ENCODE results near the gene HPCAL1.

The HPCAL1 gene

GRCh38 chr2:10352972-10353371 is 50.3 kb downstream of the HPCAL1 start:
- DNase-seq (ENCODE audit: low read depth in 1 of 2, low spot score in 1 of 2): no peak

GRCh38 chr2:10353931-10354330 is 51.2 kb downstream of the HPCAL1 start:
- no peak for DNase-seq (ENCODE audit: low read depth in 1 of 2, low spot score in 1 of 2)

GRCh38 chr2:10354399-10354798 is 51.7 kb downstream of the HPCAL1 start:
- no peak for DNase-seq (ENCODE audit: low read depth in 1 of 2, low spot score in 1 of 2)

- DNase-seq (ENCODE audit: low read depth in 1 of 2, low spot score in 1 of 2): no peak
These were observed 53.1 kb downstream of the HPCAL1 start for GRCh38 chr2:10355471-10356438.

GRCh38 chr2:10356439-10356811 is 53.7 kb downstream of the HPCAL1 start:
- DNase-seq (ENCODE audit: low read depth in 1 of 2, low spot score in 1 of 2): no peak

- no peak for DNase-seq (ENCODE audit: low read depth in 1 of 2, low spot score in 1 of 2)
These were observed 54.8 kb downstream of the HPCAL1 start for GRCh38 chr2:10357193-10358169.

- DNase-seq (ENCODE audit: low read depth in 1 of 2, low spot score in 1 of 2): no peak
These were observed 56.5 kb downstream of the HPCAL1 start for GRCh38 chr2:10359246-10359645.

- no peak for DNase-seq (ENCODE audit: low read depth in 1 of 2, low spot score in 1 of 2)
These were observed 57.1 kb downstream of the HPCAL1 start for GRCh38 chr2:10359731-10360329.

GRCh38 chr2:10360460-10360849 is 57.8 kb downstream of the HPCAL1 start:
- DNase-seq (ENCODE audit: low read depth in 1 of 2, low spot score in 1 of 2): no peak

- DNase-seq (ENCODE audit: low read depth in 1 of 2, low spot score in 1 of 2): no peak
These were observed 58.3 kb downstream of the HPCAL1 start for GRCh38 chr2:10360850-10361588.

GRCh38 chr2:10362096-10362897 is 59.6 kb downstream of the HPCAL1 start:
- DNase-seq (ENCODE audit: low read depth in 1 of 2, low spot score in 1 of 2): no peak

- DNase-seq (ENCODE audit: low read depth in 1 of 2, low spot score in 1 of 2): no peak
These were observed 60.3 kb downstream of the HPCAL1 start for GRCh38 chr2:10362898-10363454.

GRCh38 chr2:10363861-10364610 is 61.3 kb downstream of the HPCAL1 start:
- DNase-seq (ENCODE audit: low read depth in 1 of 2, low spot score in 1 of 2): no peak

GRCh38 chr2:10365412-10365811 is 62.7 kb downstream of the HPCAL1 start:
- DNase-seq (ENCODE audit: low read depth in 1 of 2, low spot score in 1 of 2): no peak

GRCh38 chr2:10366601-10367270 is 64.0 kb downstream of the HPCAL1 start:
- no peak for DNase-seq (ENCODE audit: low read depth in 1 of 2, low spot score in 1 of 2)

- DNase-seq (ENCODE audit: low read depth in 1 of 2, low spot score in 1 of 2): no peak
These were observed 65.1 kb downstream of the HPCAL1 start for GRCh38 chr2:10367472-10368439.
